IPS-11a (cell line): ENCODE measurements around the gene RABGGTA.

ENCODE experiments used
- H3K4me3 ChIP-seq: one replicate; pipeline ENCODE4 v1.5.1; 2013; ENCODE audit warnings: low read depth, low read length, control low read depth

RABGGTA gene

DNA sequence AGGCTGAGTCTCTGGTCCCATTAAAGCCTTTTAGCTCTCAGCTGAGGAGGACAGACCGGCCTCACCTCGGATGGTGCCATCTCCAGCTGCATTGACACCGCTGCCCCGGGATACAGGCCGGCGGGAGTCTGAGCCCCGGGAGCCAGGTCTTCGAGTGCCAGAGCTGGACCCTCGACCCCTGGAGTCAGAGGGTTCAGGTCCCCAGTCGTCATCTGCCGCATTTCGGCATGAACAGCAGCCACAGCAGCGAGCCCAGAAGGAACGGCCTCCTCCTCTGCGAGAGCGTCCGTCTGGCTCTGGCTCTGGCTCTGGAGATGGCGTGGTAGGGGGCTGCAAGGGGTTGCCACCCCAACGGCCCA, 9.4 kb downstream of the RABGGTA start:
- H3K4me3 ChIP-seq, result no peak overlapping the region

DNA sequence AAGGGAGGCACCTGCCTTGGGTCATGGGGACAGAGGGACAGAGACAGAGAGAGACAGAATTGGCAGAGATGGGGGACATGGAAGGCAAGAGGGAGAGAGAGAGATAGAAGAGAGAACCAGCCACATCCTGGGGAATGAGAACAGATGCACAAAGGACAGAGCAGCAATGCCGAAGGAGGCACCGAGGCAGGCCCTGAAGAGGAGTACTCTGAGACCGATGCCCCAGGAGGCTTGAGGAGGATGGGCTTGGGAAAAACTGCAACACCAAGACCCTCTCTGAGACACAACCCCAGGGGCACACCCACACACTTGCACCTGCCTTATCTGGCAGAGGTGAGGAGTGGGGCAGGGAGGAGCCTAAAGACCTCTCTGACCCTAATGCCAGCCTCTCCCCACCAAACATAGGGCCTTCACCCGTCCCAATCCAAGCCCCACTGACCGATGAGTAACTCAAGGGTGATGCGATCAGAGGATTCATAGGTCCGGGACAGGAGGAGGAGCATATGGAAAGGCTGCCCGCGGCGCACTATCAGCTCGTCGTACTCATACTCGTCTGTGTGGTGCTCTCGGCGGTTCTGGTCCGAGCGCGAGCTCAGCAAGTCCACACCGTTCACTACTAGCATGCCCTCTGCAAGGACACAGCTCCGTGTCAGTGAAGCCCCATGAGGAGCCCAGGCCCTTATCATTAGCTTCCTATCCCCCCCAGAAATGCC, 10.0 kb downstream of the RABGGTA start:
- H3K4me3 ChIP-seq, result no peak overlapping the region

DNA sequence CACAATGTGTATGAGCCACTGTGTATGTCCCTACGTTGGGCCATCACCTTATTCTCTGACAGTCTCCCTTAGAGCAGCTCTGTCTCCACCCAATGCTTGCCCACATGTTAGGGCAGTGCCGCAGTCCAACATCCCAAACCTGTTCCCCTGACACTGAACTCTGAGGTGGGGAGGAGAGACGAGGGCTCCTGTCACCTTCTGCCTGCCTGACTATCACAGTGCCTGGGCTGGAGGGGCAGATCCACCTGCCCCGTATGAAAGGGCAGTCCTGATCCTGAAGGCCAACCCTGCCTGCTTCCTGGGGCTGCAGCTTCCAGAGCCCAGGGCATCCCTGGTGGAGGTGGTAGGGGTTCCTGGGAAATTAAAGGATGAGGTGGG, 10.6 kb downstream of the RABGGTA start:
- H3K4me3 ChIP-seq, result no peak overlapping the region

DNA sequence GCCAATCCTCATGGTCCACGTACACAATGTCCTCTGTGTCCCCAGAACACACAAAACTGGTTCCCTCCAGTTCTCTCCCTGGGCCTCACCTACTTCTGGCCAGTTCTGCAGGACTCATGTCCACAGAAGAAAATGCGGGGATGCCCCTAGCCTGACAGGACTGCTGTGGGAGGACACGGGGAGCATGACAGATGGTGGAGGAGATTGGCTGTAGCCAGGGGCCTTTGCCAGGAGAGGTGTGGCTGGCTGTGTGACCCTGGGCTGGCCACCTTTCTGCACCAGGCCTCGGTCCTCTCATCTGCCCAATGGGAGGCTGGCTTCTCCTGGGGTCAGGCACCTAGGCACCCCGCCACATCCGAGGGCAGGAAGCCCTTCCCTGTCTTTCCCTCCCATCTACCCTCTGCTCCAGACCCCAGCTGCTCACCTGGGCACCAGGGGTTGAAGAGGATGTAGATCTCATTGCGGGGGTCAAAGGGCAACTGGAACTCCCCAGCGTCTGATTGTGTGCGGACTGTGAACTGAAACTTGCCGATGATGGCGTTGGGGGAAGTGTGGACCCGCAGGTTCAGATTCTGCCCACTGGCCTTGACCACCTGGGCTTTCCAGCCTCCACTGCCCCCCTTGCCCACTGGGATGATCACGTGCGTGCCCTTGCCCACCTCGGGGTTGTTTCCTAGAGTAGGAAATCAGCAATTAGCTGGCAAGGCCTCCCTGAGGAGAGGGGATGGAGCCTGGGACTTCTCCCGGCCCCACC, 11.2 kb downstream of the RABGGTA start:
- H3K4me3 ChIP-seq, result no peak overlapping the region

DNA sequence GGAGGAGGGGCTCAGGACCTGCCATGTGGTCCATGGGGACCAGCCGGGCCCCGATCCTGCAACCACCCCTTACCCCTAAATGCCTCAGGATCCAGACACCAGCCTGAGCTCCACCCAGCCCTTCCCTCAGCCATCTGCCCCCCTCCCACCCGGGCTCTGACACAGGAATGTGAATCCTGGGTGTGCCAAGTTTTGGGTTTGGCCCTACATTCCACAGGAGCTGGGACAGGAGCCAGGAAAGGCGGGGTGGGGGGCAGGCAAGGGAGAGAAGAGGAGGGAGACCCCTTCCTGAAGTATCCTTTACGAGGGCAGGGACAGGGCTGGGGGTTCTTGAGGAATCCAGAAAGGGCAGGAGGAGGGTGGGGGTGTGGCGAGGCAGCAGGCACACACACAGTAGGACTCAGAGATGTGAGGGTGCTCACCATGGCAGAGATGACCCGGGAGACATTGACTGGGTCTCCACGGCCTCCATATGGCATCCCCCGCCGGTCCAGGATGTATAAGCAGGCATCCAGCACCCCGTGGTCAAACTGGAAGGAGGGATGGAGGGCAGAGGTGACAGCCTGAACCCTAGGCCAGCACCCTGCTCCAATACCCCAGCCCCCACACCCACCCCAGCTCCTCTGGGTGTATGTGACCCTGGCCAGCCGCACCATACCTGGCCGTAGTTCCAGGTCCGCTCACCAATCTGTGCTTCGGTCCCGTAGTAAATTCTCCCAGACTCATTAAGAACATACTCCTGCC, 11.9 kb downstream of the RABGGTA start:
- no peak overlapping the region for H3K4me3 ChIP-seq

DNA sequence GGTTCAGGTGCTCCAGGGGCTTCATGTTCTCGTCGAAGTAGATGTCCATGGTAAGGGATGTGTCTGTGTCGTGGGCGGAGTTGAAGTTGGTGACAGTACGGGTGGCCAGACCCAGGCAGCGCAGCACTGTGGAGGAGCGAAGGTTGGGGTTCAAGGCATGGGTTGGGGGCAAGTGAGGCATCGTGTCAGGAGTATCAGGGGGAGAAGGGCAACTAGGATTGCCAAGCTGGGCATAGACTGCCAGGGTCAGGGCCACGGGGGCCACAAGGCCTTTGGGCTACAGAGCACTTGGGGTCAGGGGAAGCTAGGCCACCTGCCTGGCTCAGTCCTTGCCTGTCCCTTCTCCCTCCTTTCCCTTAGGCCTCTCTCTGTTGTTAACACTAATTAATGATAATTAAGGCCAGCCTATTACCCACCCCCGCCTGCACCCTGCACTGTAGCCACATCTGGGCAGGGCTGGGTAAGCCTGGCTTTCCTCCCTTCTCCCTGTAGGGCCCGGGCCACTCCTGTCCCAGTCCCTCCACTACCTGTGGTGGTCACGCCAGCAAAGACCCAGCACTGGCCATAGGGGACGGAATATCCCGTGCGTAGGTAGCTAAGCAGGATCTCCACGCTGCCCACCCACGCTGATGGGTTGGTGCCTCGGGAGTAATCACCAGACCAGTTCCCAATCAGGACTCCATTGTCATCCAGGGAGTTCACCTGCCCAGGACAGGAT, 12.7 kb downstream of the RABGGTA start:
- H3K4me3 ChIP-seq, result no peak overlapping the region

DNA sequence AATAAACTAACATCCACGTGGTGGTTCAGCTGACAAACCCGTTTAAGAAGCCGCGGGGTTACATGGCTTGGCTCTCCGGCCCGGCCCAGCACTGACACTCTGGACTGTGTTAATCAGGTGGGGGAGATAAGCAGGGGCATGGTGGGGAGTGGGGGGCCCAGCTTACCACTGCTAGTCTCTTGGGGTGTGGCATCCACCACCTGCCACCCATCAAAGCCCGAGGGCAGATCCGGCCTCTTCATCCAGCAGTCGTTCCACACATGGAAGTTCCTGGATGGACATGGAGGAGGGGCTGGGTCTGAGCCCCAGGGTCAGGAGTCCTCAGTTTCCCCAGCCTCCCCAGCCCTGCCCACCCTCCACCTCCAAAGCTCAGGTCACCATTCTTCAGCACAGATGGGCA, 13.3 kb downstream of the RABGGTA start:
- H3K4me3 ChIP-seq, result no peak overlapping the region

DNA sequence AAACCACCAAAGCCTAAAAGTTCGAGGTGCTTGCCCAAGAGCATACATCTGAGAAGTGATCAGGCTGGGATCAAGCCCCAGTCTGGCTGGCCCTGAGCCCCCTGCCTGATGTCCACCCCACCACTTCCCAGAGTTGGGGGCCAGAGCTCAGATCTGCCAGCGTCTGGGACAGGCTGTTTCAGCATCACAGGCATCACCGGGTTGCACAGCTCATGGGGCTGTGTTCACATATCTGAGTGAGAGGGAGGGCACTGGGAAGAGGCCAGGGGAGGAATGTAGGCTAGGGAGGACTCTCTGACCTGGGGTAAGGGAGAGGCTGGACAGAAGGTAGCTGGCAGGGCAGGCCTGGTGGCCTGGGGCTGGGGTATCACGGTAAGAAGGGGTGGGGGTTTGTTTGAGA, 14.4 kb downstream of the RABGGTA start:
- no peak overlapping the region for H3K4me3 ChIP-seq

DNA sequence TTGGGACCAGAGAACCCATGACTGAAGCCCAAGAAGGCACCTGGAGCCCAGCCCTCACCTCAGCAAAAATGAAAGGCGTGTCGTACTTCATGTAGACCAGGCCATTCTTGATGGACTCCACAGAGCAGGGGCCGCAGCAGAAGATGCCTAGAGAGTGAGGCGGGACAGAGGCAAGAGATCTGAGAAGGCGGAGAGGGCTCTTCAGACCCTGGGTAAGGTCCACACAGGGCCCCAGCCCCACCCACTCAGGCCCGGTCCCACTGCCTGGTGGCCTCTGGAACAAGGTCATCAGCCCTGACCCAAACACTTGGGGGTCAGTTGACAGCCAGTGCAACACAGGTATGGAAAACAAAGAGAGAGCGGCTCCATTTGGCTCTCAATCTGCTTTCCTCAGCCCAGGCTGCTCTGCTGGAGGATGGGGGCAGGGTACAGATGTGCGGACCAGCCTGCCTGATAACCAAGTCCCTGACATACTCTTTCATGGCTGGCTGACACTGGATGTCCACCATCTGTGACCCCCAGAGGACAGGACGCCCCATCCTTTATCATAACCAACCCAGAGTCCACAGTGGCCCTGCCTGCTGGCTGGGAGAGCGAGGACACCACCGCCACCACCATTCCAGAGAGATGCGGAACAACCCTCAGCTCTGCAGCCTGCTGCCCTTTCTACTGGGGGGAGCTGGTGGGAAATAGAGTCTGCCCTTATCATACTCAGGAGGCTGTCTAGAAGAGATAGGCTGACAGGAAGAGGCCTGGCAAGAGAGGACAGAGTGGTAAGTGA, 15.3 kb downstream of the RABGGTA start:
- H3K4me3 ChIP-seq, result no peak overlapping the region

DNA sequence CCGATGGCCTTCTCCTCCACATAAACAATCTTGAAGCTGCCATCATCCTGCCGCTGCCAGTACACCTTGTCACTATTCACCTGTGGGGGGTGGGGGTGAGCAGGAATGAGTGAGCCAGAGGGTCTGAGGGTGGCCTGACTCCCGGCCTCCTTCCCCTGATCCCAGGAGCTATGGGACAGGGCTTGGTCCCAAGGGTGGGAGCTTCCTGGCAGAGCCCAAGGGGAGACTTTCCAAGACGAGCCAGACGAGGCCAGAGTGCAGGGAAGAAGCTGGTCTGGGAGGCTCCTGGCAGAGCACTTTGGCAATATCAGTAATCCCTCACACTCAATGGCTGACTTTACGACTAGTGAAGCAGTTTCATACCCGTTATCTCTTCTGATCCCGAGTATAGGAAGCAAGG, 16.0 kb downstream of the RABGGTA start:
- H3K4me3 ChIP-seq, result no peak overlapping the region

DNA sequence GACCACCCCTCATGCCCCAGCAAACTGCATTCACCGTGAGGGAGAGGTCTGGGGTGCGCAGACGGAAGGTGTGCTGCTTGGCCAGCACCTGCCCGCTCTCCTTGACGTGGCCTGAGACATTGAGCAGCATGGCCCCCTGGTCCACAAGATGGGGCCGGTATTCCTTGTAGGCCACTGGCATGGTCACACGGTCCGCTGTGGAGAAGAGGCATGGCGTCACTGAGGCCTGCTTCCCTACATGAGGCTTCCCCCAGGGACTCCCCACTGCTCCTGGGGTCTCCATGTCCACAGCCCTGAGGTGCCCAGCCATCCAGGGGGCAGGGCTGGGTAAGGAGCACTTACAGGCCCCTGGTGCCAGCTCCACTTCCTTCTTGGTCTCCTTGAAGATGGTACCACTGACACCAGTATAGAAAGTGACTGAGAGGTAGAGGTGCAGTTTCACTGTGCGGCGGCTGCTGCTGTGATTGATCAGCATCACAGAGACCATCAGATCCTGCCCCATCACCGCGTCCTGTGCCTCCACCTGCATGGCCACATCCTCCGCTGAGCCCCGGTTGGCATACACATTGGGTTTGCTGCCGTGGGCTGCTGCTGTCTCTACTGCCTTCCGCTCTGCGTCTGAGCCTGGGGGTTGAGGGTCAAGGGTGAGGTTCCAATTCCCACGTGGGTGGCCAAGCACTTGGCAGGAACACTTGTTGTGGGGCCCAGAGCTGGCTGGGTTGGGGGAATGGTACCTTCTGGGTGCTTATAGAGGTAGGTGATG, 16.6 kb downstream of the RABGGTA start:
- no peak overlapping the region for H3K4me3 ChIP-seq

DNA sequence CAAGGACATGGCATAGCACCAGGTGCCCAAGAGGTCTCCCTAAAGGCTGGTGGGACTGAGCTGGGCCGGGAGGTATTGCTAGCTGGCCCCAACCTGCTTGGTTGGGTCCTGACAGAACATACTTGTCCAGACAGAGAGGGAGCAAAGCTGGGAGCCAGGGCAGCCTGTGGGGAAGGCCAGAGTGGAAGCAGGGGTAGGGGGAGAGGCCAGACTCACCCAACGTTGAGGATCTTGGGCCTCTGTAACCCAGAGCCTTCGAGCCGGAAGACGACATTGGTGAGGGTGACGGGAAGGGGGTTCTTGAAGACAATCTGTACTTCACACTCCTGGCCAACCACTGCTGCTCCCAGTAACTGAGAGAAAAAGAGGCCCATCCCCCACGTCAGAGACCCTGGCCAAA, 17.5 kb downstream of the RABGGTA start:
- no peak overlapping the region for H3K4me3 ChIP-seq

DNA sequence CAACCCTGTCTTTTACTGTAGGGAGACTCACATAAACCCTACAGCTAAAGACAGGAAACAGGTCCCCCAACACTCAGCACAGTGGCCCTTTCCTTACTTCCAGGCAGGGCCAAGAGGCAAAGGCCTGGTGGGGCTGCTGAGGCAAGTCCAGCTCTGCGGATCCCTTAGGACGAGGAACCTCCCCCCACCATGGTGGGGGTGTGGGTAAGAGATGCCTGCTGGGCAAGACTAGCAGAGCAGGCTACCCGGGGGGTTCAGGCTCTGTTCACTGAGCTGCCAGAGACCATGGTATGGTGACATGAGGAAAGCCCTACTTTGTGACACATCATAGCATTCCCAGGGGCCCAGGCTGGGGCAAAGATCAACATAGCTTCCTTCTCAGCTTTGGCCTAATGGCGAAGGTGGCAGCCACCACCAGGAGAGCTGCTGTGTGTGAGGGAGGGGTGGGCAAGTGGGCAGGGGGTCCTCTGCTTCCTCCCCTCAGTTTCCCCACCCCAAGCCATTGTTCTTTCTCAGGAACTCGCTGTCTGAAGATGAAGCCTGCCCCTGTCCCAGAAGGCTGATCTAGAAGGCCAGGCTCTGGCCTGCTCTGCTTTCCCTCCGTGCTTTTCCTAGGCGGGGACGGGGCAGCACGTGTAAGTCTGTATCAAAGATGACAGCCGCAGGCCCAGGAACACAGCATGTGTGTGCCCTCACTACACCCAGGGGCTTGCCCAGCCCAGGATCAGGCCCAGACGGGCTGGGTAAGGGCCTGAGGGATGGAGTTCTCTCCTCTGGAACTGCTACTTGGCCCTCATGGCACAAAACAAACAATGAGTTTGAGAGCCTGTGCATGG, 18.9 kb downstream of the RABGGTA start:
- no peak overlapping the region for H3K4me3 ChIP-seq

DNA sequence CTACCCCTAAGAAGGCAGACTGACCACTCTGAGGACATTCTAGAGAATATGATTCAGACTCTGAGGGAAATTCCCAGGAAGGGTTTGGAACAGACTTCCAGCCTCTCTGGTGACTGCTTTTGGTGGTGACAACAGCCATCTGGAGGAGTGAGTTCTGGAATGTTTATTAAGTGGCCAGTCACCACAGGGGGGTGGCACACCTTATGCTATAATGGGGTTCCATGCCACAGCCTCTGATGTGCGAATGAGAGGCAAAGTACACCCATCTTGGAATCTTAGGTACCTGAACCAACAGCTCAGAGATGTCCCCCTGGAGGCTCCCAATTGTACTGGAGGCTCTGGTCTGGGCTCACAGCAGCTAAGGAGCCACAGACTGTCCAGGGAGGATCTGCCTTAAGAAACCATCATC, 19.5 kb downstream of the RABGGTA start:
- H3K4me3 ChIP-seq, result no peak overlapping the region

DNA sequence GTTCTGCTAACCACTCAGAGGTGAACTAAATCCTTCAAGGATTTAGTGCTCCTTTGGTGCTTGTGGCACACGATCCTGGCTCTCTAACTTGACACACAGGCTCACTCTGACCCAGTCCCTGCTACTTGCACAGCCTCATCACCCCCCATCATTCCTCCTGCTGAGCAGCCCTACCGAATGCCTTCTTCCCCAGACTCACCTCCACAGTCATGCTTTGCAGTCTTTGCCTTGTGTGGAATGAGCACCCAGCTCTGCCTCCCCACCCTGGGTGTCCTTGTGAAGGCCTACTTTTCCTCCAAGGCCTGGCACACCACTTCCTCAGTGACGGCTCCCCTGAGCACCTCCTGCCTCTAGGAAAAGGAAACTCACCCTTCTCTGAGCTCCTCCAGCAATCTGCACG, 21.0 kb downstream of the RABGGTA start:
- no peak overlapping the region for H3K4me3 ChIP-seq

DNA sequence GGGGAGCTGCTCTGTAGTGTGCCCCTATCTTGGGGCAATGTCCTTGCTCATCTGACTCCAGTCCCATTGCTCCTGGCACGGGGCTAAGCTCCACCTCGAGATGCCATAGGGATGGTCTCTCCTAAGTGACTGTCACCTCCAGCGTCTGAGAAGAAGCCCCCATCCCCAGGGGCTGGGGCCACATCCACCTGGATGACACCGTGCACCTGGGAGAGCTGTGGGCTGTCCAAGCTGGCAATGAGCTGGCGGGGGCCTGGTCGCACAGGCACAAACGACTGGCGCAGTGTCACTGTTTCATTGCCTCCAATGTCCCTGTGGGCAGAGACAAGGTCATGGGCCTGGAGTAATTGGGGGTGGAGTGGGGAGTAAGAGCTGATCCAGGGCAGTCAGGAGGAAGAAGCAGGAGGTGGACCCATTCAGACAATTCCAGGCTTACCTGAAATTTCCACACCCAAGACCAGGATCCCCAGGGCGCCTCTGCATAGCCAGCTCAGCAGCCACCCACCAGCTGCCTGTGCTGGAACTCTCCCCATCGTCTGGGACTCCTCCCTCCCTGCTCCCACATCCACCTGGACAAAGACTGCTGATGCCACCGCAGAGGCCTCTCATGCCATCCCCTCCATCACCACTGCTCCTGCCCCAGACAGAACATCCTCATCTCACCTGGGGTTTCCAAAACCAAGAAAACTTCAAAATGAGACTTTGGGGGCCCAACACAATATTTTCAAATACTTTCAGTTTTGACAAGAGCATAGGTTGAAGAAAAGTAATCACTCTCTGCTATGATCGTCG, 22.0 kb downstream of the RABGGTA start:
- H3K4me3 ChIP-seq, result no peak overlapping the region

DNA sequence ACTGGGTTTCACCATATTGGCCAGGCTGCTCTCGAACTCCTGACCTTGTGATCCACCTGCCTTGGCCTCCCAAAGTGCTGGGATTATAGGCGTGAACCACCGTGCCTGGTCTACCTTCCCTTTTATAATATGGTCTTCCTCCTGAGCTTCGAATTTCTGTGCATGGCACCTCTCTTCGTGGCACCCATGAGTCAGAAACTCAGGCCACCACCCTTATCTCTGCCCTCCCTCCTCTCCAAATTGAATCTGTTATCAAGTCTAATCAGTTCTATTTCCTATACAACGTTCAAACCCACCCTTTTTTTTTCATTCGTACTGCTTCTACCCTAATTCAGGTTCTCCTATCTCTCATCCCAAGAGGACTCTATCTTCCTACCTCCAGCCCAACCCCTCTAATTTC, 24.0 kb downstream of the RABGGTA start:
- H3K4me3 ChIP-seq, result no peak overlapping the region

DNA sequence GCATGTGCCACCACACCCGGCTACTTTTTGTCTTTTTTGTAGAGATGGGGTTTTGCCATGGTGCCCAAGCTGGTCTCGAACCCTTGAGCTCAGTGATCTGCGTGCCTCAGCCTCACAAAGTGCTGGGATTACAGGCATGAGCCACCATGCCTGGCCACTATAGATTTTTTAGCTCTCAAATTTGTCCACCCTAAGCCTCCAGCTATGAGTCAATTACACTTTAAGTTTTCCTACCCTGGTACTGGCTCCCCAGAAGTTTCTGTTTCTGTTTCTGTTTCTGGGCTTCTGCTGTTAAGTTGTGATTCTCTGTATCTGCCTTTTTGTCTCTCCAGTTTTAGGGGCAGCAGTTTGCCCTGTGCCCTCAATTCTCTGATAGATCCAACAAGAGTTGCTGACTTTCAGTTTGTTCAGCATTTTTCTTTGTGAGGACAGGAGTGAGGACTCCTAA, 24.6 kb downstream of the RABGGTA start:
- H3K4me3 ChIP-seq, result no peak overlapping the region
